PC-3 (cell line): ENCODE measurements around the gene PRSS12. TPM values are rescaled to one million over a fixed set of nuclear protein-coding genes. Genes with fewer than 3 reads are reported as not detected.

Source experiments
- ATAC-seq: fragments of 200-7000 bp; cut with Tn5 transposase; 2 replicates; pipeline ENCODE4 v1.9.1; 2020; ENCODE audit warnings: mild to moderate bottlenecking, moderate library complexity
- BruUV-seq: library from RNA; stranded (reverse); fragments of 400-500 nt; replicated peaks from 2 replicates; lab custom pipeline; 2021; lab: Mats Ljungman, UMichigan
- CTCF ChIA-PET: fragments of 300-600 bp; sonication (Branson Sonifier 250); formaldehyde crosslinking; loops from one replicate; lab custom pipeline; 2022; ENCODE audit warnings: antibody characterized with exemption; lab: Charles Lee
- POLR2A ChIA-PET: fragments of 300-600 bp; sonication (Branson Sonifier 250); formaldehyde crosslinking; loops from one replicate; lab custom pipeline; 2022; ENCODE audit warnings: antibody characterized with exemption; ENCODE audit not compliant: unreplicated experiment; lab: Charles Lee
- DNase-seq: peaks from one replicate; pipeline ENCODE4 v3.0.0-alpha.2; 2015
- H2AFZ ChIP-seq: fragments of 300-600 bp; sonication (generic); 2 replicates; pipeline ENCODE4 v1.6.0; 2016; ENCODE audit warnings: antibody characterized with exemption, low read length
- H3F3A ChIP-seq: fragments of 300-600 bp; sonication (generic); one replicate; pipeline ENCODE4 v1.6.0; 2017; ENCODE audit warnings: antibody characterized with exemption, low read length, control low read depth, mild to moderate bottlenecking; ENCODE audit not compliant: unreplicated experiment
- H3K27ac ChIP-seq: fragments of 300-600 bp; sonication (generic); 2 replicates; pipeline ENCODE4 v1.5.1; 2016; ENCODE audit warnings: mild to moderate bottlenecking, low read length
- H3K27me3 ChIP-seq: fragments of 300-600 bp; sonication (generic); 2 replicates; pipeline ENCODE4 v1.6.1; 2016; ENCODE audit warnings: low read length, mixed read lengths
- H3K36me3 ChIP-seq: fragments of 300-600 bp; sonication (generic); 2 replicates; pipeline ENCODE4 v1.6.1; 2016; ENCODE audit warnings: low read depth, mixed run types, low read length, mixed read lengths
- H3K4me1 ChIP-seq: fragments of 300-600 bp; sonication (generic); 2 replicates; pipeline ENCODE4 v1.5.1; 2016; ENCODE audit warnings: low read length; ENCODE audit not compliant: insufficient read depth
- H3K4me2 ChIP-seq: fragments of 300-600 bp; sonication (generic); 2 replicates; pipeline ENCODE4 v1.6.0; 2016; ENCODE audit warnings: low read length
- H3K4me3 ChIP-seq: fragments of 300-600 bp; sonication (generic); 2 replicates; pipeline ENCODE4 v1.5.1; 2016; ENCODE audit warnings: mild to moderate bottlenecking, low read length, mixed read lengths
- H3K79me2 ChIP-seq: fragments of 300-600 bp; sonication (generic); 2 replicates; pipeline ENCODE4 v1.6.1; 2017; ENCODE audit warnings: low read length, mixed read lengths
- H3K9ac ChIP-seq: fragments of 300-600 bp; sonication (generic); 2 replicates; pipeline ENCODE4 v1.6.0; 2016; ENCODE audit warnings: mild to moderate bottlenecking, low read length
- H3K9me2 ChIP-seq: fragments of 300-600 bp; sonication (generic); replicated peaks from 2 replicates; pipeline ENCODE4 v1.6.1; 2016; ENCODE audit warnings: mixed run types, low read length, mixed read lengths
- H3K9me3 ChIP-seq: fragments of 300-600 bp; sonication (generic); 2 replicates; pipeline ENCODE4 v1.6.1; 2016; ENCODE audit warnings: low read length, mixed read lengths
- H4K20me1 ChIP-seq: fragments of 300-600 bp; sonication (generic); 2 replicates; pipeline ENCODE4 v1.6.1; 2016; ENCODE audit warnings: low read length, mixed read lengths
- CTCF ChIP-seq: fragments of 300-600 bp; sonication (generic); conservative IDR thresholded peaks from 2 replicates; pipeline ENCODE4 v1.5.1; 2017; ENCODE audit warnings: antibody characterized with exemption, low read depth, mild to moderate bottlenecking, low read length
- EZH2 ChIP-seq: fragments of 300-600 bp; sonication (generic); IDR thresholded peaks from one replicate; pipeline ENCODE4 v1.6.1; 2017; ENCODE audit warnings: antibody characterized with exemption, mild to moderate bottlenecking, low read length; ENCODE audit not compliant: unreplicated experiment
- EZH2phosphoT487 ChIP-seq: fragments of 300-600 bp; sonication (generic); IDR thresholded peaks from 2 replicates; pipeline ENCODE4 v1.6.1; 2018; ENCODE audit warnings: mild to moderate bottlenecking, antibody characterized with exemption, low read length, borderline replicate concordance
- intact Hi-C: fragments of 100-400 bp; cut with micrococcal nuclease; formaldehyde crosslinking; loops from 2 replicates; pipeline ENCODE4 v1.9.0; 2023
- total RNA-seq: library from RNA; depleted of rRNA; stranded (reverse); fragments of >200 nt; gene quantifications from 2 replicates; pipeline ENCODE4 v1.2.3, GENCODE V29; 2014

The PRSS12 gene
- total RNA-seq, 1 experiment from 2014 or later, result 1.5 TPM

GRCh38 chr4:118273642-118274041 is 79.2 kb downstream of the PRSS12 start:
- DNase-seq (no peak), ATAC-seq (no peak)
- intact Hi-C loops, result loop anchor here (10.0 kb wide), 1 partner anchor 1139 kb away; no protein-coding TSS in a partner anchor

GRCh38 chr4:118271788-118272187 is 81.0 kb downstream of the PRSS12 start:
- Histone ChIP-seq H2AFZ (no peak overlapping the region), H3F3A (no peaks in the 10 kb centered on the region), H3K9me3 (no peaks in the 10 kb centered on the region), H3K9me2 (no peaks in the 10 kb centered on the region), H3K9ac (no peak overlapping the region), H3K4me3 (no peak overlapping the region), H3K4me1 (no peaks in the 10 kb centered on the region), H3K27me3 (no peaks in the 10 kb centered on the region), H3K36me3 (no peaks in the 10 kb centered on the region), H3K4me2 (no peak overlapping the region), H4K20me1 (no peaks in the 10 kb centered on the region), H3K79me2 (no peaks in the 10 kb centered on the region), H3K27ac (no peak overlapping the region)
- no peak for TF ChIP-seq EZH2phosphoT487
- no peak for TF ChIP-seq EZH2
- no peak for TF ChIP-seq CTCF
- ChIA-PET POLR2A (interaction anchor here (0.7 kb wide), 1 partner anchor 49 kb away, joined by 3 read pairs; no protein-coding TSS in a partner anchor), CTCF (no interaction called here)
- BruUV-seq, result no TSS peak
- DNase-seq (no peak), ATAC-seq (no peak)
- intact Hi-C loops, result loop anchor here (2.0 to 10.0 kb wide), 2 partner anchors 195 to 1137 kb away; no protein-coding TSS in a partner anchor

More at GRCh38 chr4:118273642-118274041, 79.2 kb downstream of the PRSS12 start:
- Histone ChIP-seq H3K4me2 (no peak overlapping the region), H3K36me3 (no peaks in the 10 kb centered on the region), H3F3A (no peaks in the 10 kb centered on the region), H3K4me3 (no peak overlapping the region), H3K4me1 (0 out of 2 replicates have a peak, but pooled peaks cover 4% of the 10 kb centered on the region), H3K9me2 (no peaks in the 10 kb centered on the region), H2AFZ (no peak overlapping the region), H3K27ac (no peak overlapping the region), H4K20me1 (no peaks in the 10 kb centered on the region), H3K27me3 (no peaks in the 10 kb centered on the region), H3K9ac (no peak overlapping the region), H3K79me2 (peaks cover 1% of the 10 kb centered on the region), H3K9me3 (no peaks in the 10 kb centered on the region)
- ChIA-PET POLR2A (interaction anchor here (0.6 kb wide), 1 partner anchor 175 kb away, joined by 6 read pairs; no protein-coding TSS in a partner anchor), CTCF (no interaction called here)
- TF ChIP-seq EZH2phosphoT487 (no peak), CTCF (no peak), EZH2 (no peak)
- no TSS peak for BruUV-seq

GRCh38 chr4:118270492-118270891 is 82.3 kb downstream of the PRSS12 start:
- H2AFZ ChIP-seq, result no peak overlapping the region
- CTCF ChIA-PET, result interaction anchor here (0.6 kb wide), 1 partner anchor 994 kb away, joined by 5 read pairs; no protein-coding TSS in a partner anchor
- H3K27me3 ChIP-seq, result no peaks in the 10 kb centered on the region
- H4K20me1 ChIP-seq, result no peaks in the 10 kb centered on the region
- no peak for TF ChIP-seq EZH2phosphoT487
- TF ChIP-seq CTCF, result peak; percentile 64
- no peak for TF ChIP-seq EZH2
- no TSS peak for BruUV-seq
- H3K4me2 ChIP-seq, result no peak overlapping the region
- no peaks in the 10 kb centered on the region for H3F3A ChIP-seq
- H3K4me3 ChIP-seq, result no peak overlapping the region
- H3K36me3 ChIP-seq, result no peaks in the 10 kb centered on the region
- ATAC-seq, result no peak
- H3K9me2 ChIP-seq, result no peaks in the 10 kb centered on the region
- intact Hi-C loops, result loop anchor here (2.0 to 10.0 kb wide), 2 partner anchors 194 to 1136 kb away; no protein-coding TSS in a partner anchor
- peak; percentile 66 for DNase-seq
- no peak overlapping the region for H3K27ac ChIP-seq
- POLR2A ChIA-PET, result interaction anchor here (0.6 kb wide), 1 partner anchor 92 kb away, joined by 3 read pairs; no protein-coding TSS in a partner anchor
- H3K9ac ChIP-seq, result no peak overlapping the region
- no peaks in the 10 kb centered on the region for H3K9me3 ChIP-seq
- H3K79me2 ChIP-seq, result no peaks in the 10 kb centered on the region
- H3K4me1 ChIP-seq, result no peaks in the 10 kb centered on the region
